ENCODE measurements around the gene TTC33.
"Not testable (repeated sequence)": the region's sequence is repeated elsewhere in the genome, so short reads cannot be mapped to it uniquely, and the experiment has no call there.

TTC33 gene

GRCh38 chr5:40679148-40679912, 76.4 kb downstream of the TTC33 start:
- DNase-seq (ENCODE audit: low spot score): peak; percentile 97

- DNase-seq (ENCODE audit: low spot score): no peak
Observed at GRCh38 chr5:40678460-40679147, 77.2 kb downstream of the TTC33 start.

GRCh38 chr5:40678026-40678425, 77.7 kb downstream of the TTC33 start:
- peak; percentile 6 for DNase-seq (ENCODE audit: low spot score)

- no peak for DNase-seq (ENCODE audit: low spot score)
Observed at GRCh38 chr5:40677456-40677855, 78.3 kb downstream of the TTC33 start.

GRCh38 chr5:40676613-40677343, 79.0 kb downstream of the TTC33 start:
- DNase-seq (ENCODE audit: low spot score): peak; percentile 62

- DNase-seq (ENCODE audit: low spot score): no peak
Observed at GRCh38 chr5:40675396-40676133, 80.2 kb downstream of the TTC33 start.

- DNase-seq (ENCODE audit: low spot score): no peak
Observed at GRCh38 chr5:40674661-40675235, 81.0 kb downstream of the TTC33 start.

GRCh38 chr5:40672425-40672824, 83.3 kb downstream of the TTC33 start:
- DNase-seq (ENCODE audit: low spot score): no peak

GRCh38 chr5:40669606-40670390, 86.0 kb downstream of the TTC33 start:
- DNase-seq (ENCODE audit: low spot score): no peak

GRCh38 chr5:40667161-40667663, 88.5 kb downstream of the TTC33 start:
- DNase-seq (ENCODE audit: low spot score): no peak

GRCh38 chr5:40666657-40667056, 89.1 kb downstream of the TTC33 start:
- DNase-seq (ENCODE audit: low spot score): no peak

GRCh38 chr5:40665635-40666298, 90.0 kb downstream of the TTC33 start:
- DNase-seq (ENCODE audit: low spot score): no peak

- DNase-seq (ENCODE audit: low spot score): no peak
Observed at GRCh38 chr5:40660751-40661150, 95.0 kb downstream of the TTC33 start.

GRCh38 chr5:40656766-40657165, 99.0 kb downstream of the TTC33 start:
- DNase-seq (ENCODE audit: low spot score): no peak

- not testable (repeated sequence) for DNase-seq (ENCODE audit: low spot score)
Observed at GRCh38 chr5:40656091-40656490, 99.7 kb downstream of the TTC33 start.

GRCh38 chr5:40655138-40655537, 100.6 kb downstream of the TTC33 start:
- no peak for DNase-seq (ENCODE audit: low spot score)

- no peak for DNase-seq (ENCODE audit: low spot score)
Observed at GRCh38 chr5:40654377-40654991, 101.3 kb downstream of the TTC33 start.

- DNase-seq (ENCODE audit: low spot score): no peak
Observed at GRCh38 chr5:40653221-40654022, 102.3 kb downstream of the TTC33 start.

All from kidney tubule cell (primary cell).